NCI-H526 (cell line): Measurements from ENCODE around the gene CERS6.

Experiments
- DNase-seq, 2 experiments: peaks; one replicate each; lab custom pipeline; 2025; lab: John Stamatoyannopoulos, UW

The CERS6 gene

GRCh38 chr2:168530982-168531622 is 75.0 kb downstream of the CERS6 start:
- no peak for DNase-seq

DNA sequence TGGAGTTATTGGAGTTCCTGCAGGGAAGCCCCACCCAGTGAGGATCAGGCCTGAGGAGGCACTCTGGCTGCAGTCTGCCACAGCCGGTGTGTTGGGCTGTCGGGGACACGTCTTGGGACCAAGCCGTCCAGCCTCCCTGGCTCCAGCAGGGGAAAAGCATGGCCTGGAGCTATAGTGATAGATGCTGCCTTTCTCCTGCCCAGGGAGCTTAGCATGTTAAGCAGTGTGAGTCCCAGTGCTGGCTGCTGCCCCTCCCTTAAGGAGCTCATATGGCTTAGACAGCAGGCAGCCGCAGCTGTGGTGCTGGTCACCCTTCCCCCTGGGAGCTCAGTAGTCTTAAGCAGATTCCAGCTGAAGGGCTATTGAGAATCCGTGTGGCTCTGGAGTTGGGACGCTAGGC is 78.9 kb downstream of the CERS6 start:
- DNase-seq = peak; percentile 82 to 86

DNA sequence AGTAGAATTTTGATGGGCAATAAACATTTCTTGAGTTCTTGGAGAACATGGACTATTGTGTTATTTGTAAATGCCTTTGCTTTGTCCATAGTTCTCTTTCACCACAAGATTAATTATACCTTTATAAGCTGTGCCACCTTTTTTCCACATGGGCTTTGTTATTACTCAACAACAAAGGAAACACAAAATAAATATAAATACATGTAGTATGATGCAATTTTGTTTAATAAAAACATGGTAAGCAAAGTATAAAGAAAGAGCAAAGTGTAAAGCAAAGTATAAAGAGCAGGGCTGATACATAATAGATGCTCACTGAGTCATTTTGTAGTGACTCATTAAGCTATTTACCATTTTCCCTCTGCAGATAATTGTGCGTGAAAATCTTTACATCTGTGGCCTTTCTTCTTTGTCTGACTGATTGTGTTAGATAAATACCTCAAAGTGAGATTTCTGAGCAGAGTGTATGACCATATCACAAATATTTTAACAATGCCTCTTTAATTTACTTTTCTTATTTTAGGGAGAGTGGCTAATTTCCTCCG is 80.9 kb downstream of the CERS6 start:
- DNase-seq = no peak

- DNase-seq = no peak
These were observed 82.1 kb downstream of the CERS6 start for GRCh38 chr2:168538133-168538532.

DNA sequence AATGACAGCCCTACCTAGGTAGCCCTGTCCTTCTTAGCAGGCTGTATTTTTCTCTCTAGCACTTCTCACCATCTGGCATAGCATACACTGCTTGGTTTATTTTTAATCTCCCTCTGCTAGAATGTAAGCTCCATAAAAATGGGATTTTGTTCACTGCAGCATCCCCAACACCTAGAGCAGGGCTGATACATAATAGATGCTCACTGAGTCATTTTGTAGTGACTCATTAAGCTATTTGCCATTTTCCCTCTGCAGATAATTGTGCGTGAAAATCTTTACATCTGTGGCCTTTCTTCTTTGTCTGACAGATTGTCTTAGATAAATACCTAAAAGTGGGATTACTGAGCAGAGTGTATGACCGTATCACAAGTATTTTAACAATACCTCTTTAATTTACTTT is 82.5 kb downstream of the CERS6 start:
- no peak for DNase-seq

DNA sequence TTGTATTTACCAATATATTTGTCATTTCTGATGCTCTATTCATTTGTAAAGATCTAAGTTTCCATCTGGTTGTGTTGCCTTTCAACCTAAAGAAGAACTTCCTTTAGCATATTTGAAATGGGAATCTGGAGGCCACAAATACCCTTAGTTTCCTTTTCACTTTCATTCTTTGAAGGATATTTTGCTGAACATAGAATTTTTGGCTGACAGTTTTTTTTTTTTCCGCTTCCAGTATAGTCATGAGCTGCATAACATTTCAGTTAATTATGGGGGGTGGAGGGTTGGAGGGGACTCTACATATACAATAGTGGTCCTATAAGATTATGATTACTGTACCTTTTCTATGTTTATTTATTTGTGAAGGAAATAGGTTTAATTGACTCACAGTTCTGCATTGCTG is 83.9 kb downstream of the CERS6 start:
- no peak for DNase-seq

DNA sequence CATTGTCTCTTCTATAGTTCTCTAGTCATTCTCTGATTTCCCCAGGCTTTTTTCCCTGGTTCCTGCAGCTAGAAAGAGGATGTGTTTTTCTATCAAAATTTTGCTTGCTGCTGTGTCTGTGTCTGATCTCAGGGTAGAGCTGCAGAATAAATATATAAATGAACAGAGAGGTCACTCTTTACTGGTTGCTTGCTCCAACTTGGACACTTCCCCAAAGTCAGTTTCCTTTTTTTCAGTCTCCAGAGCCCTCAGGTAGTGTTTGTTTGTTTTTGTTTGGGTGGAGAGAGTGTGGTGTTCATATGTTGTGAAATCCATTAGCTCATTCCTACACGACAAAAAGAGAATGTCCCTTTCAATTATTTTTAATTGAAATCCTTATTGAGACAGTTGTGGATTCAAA is 85.8 kb downstream of the CERS6 start:
- DNase-seq = no peak

- DNase-seq = no peak
These were observed 87.0 kb downstream of the CERS6 start for GRCh38 chr2:168543037-168543436.

GRCh38 chr2:168543935-168544334 is 87.9 kb downstream of the CERS6 start:
- no peak for DNase-seq

GRCh38 chr2:168545439-168546082 is 89.5 kb downstream of the CERS6 start:
- no peak for DNase-seq

DNA sequence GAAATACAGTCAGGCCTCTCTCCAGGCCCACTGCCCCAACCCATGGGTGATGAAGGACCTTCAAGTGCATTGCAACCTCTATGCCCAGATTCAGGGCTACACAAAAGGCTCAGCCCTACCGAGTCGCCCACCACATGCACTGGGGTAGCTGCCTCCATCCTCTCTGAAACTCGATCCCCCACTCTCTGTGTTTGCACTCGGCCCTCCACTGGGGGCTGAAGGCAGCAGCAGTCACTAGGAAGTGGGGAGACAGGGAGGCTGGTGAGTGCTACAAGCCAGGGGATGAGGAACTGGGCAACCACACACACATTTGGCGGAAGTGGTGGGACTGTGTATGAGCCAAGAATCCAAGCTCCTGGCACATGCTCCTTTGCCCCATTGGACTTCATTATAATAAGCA is 94.6 kb downstream of the CERS6 start:
- peak; percentile 70 to 78 for DNase-seq

- DNase-seq = peak; percentile 72 to 73
These were observed 96.4 kb downstream of the CERS6 start for GRCh38 chr2:168552450-168552856.

DNA sequence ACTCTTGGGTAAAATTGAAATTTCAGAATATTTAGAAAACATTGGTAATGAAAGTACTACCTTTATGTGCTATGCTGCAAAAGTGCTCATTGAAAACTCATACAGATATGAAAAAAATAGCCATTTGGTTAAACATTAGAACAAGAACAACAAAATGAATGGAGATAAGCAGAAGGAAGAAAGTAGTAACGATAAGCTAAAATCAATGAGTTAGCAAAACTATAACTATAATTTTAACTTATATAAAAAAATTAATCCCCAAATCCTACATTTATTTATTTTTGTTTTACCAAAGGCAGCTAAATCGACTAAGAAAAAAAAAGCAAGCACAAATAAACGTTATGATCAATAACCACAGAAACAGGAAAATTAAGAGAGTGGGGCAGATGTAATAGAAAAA is 99.2 kb downstream of the CERS6 start:
- no peak for DNase-seq

DNA sequence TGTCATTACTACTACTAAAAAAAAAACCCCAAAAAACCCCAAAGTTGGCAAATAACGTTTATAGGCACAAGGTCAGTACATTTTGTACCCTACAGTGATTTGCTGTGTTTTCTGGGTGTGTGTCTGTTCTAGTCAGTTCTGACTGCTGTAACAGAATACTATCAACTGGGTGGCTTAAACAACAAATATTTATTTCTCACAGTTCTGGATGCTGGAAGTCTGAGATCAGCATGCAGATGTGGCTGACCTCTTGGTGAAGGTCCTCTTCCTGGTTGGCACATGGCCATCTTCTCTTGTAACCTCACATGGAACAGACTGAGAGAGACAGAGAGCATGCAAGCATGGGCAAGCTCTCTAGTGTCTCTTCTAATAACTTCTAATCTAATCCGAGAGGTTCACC is 103.1 kb downstream of the CERS6 start:
- DNase-seq = no peak

DNA sequence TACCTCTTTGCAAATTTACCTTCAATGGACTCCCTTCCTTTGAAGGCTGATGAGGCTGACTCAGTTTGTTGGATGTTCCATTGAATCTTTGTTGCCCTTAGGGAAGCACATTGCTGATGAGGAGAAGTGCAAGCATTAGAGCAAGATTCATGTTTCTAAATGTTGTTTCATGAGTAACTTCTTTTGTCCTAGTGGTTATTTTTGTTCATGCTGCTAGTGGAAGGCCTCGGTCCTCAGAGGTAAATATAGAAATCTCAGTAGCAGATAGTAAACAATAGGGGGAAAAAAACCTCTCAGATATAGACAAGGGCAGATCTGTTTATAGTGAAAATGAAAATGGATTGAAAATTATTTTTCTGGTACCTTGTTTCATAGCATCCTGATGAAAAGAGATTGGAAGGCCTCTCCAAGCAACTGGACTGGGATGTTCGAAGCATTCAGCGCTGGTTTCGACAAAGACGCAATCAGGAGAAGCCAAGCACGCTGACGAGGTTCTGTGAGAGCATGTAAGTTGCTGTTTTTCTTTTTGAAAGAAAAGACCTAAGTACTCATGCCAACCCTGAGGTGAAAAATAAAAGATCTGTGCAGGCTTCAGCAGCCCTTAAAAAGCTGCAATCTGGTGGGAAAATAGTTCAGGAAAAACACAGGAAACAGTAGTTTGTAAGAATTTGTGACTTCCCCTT is 104.9 kb downstream of the CERS6 start:
- no peak for DNase-seq

DNA sequence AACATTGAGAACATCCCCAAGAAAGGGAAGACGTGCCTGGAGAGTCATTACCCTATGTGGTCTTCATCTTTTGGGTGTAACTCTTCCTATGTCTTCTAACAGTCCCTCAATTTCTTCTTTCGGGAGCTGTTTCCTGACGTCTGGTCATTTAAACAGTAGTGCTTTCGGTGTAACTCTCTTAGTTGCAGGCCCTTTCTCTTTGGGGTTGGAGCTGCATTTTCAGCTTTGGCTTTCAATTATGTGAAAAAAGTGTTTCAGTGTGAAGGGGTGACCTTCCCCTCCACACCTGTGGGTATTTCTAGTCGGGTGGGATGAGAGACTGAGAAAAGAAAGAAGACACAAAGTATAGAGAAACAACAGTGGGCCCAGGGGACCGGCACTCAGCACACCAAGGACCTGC is 105.9 kb downstream of the CERS6 start:
- DNase-seq = no peak

DNA sequence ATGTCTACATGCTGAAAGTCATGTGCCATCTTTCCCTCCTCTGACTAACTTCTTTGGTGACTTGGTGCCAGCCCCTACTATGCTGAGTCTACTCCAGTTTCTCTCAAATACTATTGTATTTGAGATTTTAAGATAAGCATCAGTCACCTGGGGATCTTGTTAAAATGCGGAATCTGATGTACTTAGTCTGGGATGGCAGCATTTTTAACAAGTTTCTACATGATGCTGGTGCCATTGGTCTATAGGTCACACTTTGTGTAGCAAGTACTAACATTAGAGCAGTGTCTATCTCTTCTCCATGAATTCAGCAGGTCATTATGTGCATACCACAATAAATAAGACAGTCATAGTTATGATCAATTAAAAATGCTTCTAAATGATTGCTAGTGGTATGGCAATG is 106.9 kb downstream of the CERS6 start:
- DNase-seq = no peak

DNA sequence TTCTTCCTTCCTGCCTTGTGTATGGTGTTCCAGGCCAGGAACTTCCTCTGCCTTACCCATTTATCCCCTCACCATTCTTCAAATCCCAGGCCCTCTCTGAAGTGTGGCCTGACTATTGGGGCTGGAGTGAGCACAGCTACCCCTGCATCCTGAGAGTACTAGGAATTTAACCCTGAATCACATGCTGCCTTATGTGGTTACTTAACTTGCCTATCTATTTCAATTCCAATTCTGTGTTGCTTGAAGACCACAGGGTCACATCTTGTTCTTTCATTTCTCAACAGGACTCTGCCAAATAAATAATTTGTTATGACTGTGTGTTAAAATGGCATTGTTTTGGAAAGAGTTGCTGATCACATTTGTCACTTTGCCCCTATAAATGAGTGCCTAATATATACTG is 108.6 kb downstream of the CERS6 start:
- peak in 1 of 2 experiments; percentile 63 for DNase-seq

DNA sequence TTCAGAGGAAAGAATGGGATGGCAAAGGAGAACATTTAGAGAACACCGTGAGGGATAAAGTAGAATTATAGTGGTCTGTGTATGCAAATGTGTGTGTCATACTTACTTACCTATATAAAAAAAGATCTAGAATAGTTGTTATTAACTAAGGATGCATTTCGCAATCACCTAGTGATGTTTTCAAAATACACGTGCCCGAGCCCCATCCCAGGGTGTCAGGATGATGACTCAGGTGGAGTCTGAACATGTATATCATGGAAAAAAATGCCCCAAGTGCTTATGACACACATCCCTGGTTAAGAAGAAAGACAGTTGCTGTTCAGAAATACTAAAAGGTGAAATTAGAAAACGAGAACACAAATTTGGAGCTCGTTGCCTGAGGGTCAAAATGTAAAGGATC is 109.0 kb downstream of the CERS6 start:
- DNase-seq = peak; percentile 46 to 78

GRCh38 chr2:168565512-168565911 is 109.4 kb downstream of the CERS6 start:
- DNase-seq = peak in 1 of 2 experiments; percentile 42

- peak; percentile 19 to 68 for DNase-seq
These were observed 111.0 kb downstream of the CERS6 start for GRCh38 chr2:168566974-168567665.

DNA sequence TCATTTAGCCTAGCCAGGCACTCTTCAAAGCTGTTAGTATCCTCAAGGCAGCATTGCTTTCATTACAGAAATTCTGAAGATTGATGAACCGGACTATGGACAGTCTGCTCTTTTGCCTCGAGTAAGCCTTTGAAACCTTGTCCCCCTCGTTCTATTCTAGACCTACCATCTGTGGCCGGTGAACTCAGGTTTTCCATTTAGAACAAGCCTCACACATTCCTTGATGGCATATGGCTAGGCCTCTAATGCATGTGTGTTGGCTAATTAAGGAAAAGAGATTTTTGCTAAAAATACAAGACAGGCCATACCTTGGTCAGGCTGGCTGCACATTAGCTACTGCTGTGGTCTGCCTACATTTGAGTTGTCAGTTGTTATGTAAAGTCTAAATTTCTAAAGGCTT is 111.8 kb downstream of the CERS6 start:
- DNase-seq = no peak
